ENCODE measurements around the gene GRIP2.
"Not testable (repeated sequence)": the region's sequence is repeated elsewhere in the genome, so short reads cannot be mapped to it uniquely, and the experiment has no call there.

GRIP2 gene

DNA sequence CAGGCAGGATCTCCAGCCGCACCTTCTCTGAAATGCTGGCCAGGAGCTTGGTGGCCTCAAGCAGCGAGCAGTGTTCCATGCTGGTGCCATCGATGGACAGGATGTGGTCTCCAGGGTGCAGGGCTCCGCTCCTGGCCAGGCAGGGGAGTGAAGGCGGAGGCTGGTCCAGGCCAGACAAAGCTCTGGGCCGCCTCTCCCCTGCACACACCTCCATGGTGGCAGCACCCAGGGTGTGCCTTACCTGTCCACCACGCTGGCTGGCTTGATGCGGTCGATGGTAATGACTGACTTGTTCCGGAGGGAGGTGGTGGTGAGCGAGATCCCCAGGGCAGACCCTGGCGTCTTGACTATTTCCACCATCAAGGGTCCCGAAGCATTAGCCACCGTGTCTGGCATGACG lies 20.0 kb downstream of the GRIP2 start:
- no peak for DNase-seq

- no peak for DNase-seq
These were observed 20.7 kb downstream of the GRIP2 start for GRCh38 chr3:14519406-14519805.

DNA sequence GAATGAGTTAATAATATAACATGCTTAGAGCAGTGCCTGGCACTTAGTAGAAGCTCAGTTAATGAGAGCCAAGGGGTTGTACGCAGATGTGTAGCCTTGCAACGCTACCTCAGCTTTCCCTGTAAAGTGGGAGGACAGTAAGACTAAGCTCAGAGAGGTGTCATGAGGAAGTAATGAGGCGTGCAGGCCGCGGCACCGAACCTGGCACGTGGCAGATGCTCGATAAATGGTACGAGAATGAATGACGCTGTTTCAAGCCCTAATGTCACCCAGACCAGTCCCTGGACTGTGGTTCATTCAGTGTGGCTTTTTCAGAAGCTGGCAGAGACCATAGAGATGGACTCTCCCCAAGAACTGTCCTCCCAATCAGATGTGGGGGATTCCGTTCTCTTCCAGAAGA lies 21.2 kb downstream of the GRIP2 start:
- no peak for DNase-seq

- no peak for DNase-seq
These were observed 21.7 kb downstream of the GRIP2 start for GRCh38 chr3:14518432-14518802.

- DNase-seq, result no peak
These were observed 22.3 kb downstream of the GRIP2 start for GRCh38 chr3:14517601-14518431.

DNA sequence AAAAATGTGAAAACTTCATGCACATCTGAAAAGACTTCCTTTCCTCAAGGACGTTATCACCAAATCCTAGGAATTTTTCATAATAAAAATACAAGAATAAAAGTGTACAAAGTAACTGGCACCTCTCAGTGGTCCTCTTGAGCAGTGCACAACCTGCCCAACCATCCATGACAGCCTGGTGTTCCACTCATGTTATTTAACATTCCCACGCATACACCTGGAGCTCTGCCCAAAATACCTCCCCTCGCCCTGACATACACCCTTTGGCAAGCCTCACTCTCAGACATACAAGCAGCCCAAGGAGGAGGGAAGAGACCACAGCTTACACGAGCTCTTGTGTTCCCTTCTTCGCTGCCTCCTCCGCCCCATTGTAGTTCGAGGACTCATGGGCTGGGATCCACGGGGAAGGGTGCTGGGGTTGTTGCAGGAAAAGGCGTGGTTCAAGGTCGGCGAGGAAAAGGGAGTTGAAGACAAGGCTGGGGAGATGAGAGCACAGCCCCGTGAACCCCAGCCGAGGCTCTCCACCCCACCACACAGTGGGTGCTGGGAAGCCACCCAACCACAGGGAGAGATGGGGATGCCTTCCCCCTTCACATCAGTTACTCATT lies 23.3 kb downstream of the GRIP2 start:
- no peak for DNase-seq

- DNase-seq, result not testable (repeated sequence)
These were observed 24.6 kb downstream of the GRIP2 start for GRCh38 chr3:14515526-14515925.

GRCh38 chr3:14514323-14514720 lies 25.8 kb downstream of the GRIP2 start:
- DNase-seq, result no peak

DNA sequence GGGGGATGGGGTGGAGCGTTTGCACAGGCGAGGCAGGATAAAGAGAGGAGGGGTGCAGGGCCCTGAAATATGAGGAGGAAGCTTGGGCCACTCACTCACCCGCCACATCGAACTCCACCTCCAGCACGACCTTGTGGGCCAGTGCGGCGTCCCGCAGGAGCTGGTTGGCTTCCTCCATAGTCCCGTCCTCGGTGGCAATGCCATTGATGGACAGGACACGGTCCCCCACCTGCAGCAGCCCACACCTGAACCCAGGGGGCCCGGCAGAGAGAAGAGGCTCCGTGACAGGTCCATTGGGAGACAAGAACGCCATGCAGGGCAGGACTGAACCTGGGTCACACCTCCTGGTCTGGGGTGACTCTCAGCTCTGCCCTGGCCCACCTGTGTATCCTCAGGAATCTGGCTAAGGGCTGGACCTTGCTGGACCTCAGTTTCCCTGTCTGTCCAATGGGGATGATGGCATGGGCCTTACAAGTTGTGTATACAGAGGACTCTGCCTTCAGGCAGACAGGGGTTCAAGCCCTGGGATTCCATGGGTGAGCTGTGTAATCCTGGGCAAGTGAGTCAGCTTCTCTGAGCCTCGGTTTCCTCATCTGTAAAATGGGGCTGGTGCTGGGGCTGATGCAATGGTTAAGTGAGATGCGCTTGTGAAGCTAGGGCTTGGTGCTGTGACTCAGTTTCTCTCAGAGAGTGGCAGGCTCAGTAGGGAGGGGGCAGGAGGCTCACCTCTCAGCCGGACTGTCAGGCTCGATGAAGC lies 26.4 kb downstream of the GRIP2 start:
- DNase-seq, result no peak

DNA sequence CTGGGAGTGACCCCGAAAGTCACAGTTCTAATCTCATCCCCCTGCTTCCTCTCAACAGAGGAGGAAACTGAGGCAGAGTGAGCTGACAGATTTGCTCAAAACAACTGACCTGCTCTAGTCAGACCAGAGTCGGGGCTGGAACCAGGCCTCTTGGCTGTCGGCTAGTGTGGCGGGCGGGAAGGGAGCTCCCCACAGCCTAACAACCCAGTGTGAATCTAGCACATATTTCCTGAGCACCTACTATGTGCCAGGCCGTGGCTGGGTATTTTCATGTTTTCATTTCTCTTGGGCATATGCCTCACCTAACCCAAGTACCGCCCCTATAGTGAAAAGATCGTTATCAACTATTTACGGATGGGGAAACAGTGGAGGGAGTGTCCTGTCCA lies 27.2 kb downstream of the GRIP2 start:
- DNase-seq, result no peak

GRCh38 chr3:14512281-14512941 lies 27.7 kb downstream of the GRIP2 start:
- DNase-seq, result no peak

- no peak for DNase-seq
These were observed 28.4 kb downstream of the GRIP2 start for GRCh38 chr3:14511623-14512280.

- no peak for DNase-seq
These were observed 29.1 kb downstream of the GRIP2 start for GRCh38 chr3:14510838-14511622.

DNA sequence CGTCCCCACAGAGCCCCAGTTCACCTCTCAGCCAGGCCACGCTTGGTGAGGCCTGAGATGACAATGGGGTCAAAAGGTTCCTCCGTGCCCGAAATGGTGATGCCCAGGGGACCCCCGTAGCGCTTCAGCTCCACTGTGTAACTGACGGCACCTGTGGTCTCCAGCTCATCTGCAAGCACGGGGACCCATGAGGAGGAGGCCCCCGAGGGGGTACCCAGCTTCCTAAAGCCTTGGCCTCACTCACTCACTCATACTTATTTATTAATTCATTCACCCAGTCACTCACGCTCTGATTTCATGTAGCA lies 30.4 kb downstream of the GRIP2 start:
- DNase-seq, result no peak

GRCh38 chr3:14508966-14509795 lies 31.0 kb downstream of the GRIP2 start:
- DNase-seq, result peak in 5 of 14 donors; percentile 6 to 54 (median 16)

GRCh38 chr3:14508505-14508819 lies 31.7 kb downstream of the GRIP2 start:
- DNase-seq, result no peak

GRCh38 chr3:14507757-14508504 lies 32.2 kb downstream of the GRIP2 start:
- DNase-seq, result no peak

DNA sequence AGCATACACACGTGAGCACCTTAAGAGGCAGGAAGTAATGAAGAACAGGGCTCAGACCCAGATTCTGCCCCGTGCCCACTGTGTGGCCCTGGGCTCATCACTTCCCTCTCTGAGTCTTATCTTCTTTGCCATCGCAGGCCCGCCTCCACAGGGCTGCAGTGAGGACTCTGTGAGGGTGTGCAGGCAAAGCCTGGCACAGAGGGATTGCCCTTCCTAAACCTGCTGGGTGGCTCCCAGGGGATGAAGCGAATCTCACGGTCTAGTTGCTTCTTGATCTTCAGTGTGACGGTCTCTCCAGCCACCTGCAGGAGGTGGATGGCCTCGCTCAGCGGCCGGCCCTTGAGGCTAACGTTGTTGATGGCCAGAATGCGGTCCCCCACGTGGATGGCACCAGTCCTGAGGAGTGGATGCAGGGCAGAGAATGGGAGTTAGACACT lies 32.8 kb downstream of the GRIP2 start:
- DNase-seq, result no peak

DNA sequence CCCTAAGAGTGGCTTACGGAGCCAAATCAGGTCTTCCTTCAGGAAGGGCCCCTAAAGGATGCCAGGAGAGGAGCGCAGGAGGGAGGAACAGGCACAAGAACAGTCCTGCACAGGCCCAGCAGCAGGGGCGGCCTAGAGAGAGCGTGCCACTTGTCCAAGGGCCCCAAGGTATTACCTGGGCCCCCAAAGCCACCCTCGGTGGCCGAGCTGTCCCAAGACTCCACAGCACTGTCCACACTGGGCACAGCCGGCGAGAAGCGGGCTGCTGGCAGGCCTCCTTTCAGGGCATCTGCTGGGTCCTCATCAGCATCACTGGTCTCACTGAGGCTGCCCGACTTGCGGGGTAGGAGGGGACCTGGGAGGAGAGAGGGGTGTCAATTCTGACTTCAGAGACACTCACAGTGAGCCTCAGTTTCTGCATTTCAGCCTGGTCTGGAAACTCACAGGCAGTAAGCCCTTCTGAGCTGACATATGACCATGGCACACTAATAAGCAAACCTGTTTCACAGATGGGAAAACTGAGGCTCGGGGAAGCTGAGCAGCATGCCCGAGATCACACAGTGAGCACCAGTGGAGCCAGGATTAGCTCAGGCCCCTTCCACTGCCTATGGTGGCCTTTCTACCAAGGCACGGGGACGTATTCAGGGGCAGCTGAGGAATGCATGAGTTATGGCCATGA lies 33.4 kb downstream of the GRIP2 start:
- no peak for DNase-seq

All from C1 segment of cervical spinal cord (tissue), 14 donors.